Neural cell (in vitro differentiated cells): ENCODE results near the gene LRP2.

Source experiments
- EP300 ChIP-seq: fragments of 450-650 bp; conservative IDR thresholded peaks from 2 replicates; pipeline ENCODE4 v1.6.1; 2014; ENCODE audit warnings: antibody characterized with exemption, mild to moderate bottlenecking, moderate library complexity; ENCODE audit not compliant: poor library complexity, severe bottlenecking
- POLR2AphosphoS5 ChIP-seq: IDR thresholded peaks from 2 replicates; pipeline ENCODE4 v1.6.1; 2012
- TAF1 ChIP-seq: IDR thresholded peaks from 2 replicates; pipeline ENCODE4 v1.6.1; 2012; ENCODE audit warnings: low read depth
- TF ChIP-seq, protein P1 (sequence below): fragments of 450-650 bp; IDR thresholded peaks from 2 replicates; pipeline ENCODE4 v1.5.1; 2014; ENCODE audit warnings: antibody characterized with exemption, mild to moderate bottlenecking, moderate library complexity; ENCODE audit not compliant: poor library complexity, severe bottlenecking

DNA sequence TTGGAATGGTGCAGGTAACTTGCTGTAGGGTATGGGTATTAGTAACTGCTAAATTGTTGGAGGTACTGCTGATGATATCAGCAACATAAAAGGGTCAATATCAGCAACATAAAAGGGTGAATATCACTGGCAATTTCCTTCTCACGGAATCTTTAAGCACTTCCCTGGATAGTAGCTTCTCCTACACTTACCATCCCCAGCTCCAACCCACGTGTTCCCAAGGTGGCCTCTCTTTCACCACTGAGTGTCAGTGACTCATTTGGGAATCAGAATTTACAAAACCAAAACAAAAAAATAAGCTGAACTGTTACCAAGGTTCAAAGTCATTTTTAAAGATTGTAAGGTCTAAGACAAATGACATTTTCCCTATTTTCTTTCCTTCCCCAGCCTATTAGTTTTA lies 70.8 kb downstream of the LRP2 start:
- TF ChIP-seq POLR2AphosphoS5 = no peak
- TF ChIP-seq, protein P1, sequence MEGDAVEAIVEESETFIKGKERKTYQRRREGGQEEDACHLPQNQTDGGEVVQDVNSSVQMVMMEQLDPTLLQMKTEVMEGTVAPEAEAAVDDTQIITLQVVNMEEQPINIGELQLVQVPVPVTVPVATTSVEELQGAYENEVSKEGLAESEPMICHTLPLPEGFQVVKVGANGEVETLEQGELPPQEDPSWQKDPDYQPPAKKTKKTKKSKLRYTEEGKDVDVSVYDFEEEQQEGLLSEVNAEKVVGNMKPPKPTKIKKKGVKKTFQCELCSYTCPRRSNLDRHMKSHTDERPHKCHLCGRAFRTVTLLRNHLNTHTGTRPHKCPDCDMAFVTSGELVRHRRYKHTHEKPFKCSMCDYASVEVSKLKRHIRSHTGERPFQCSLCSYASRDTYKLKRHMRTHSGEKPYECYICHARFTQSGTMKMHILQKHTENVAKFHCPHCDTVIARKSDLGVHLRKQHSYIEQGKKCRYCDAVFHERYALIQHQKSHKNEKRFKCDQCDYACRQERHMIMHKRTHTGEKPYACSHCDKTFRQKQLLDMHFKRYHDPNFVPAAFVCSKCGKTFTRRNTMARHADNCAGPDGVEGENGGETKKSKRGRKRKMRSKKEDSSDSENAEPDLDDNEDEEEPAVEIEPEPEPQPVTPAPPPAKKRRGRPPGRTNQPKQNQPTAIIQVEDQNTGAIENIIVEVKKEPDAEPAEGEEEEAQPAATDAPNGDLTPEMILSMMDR = no peak
- no peak for TF ChIP-seq TAF1
- no peak for TF ChIP-seq EP300
